KMS-11 (cell line): Measurements from ENCODE around the gene NLGN2.

Experiments
- H2AFZ ChIP-seq: fragments of 200-600 bp; sonication (generic); 2 replicates; pipeline ENCODE4 v1.6.1; 2016; ENCODE audit warnings: antibody characterized with exemption, mixed run types, low read depth
- H3K27ac ChIP-seq: fragments of 200-600 bp; sonication (generic); 2 replicates; pipeline ENCODE4 v1.6.1; 2016; ENCODE audit warnings: mild to moderate bottlenecking, mixed run types
- H3K27me3 ChIP-seq: fragments of 200-600 bp; sonication (generic); 2 replicates; pipeline ENCODE4 v1.6.1; 2017; ENCODE audit warnings: mild to moderate bottlenecking, low read depth, mixed run types, moderate library complexity; ENCODE audit not compliant: insufficient read depth
- H3K36me3 ChIP-seq: fragments of 200-600 bp; sonication (generic); 2 replicates; pipeline ENCODE4 v1.6.1; 2017; ENCODE audit warnings: mild to moderate bottlenecking, mixed run types; ENCODE audit not compliant: insufficient read depth
- H3K4me1 ChIP-seq: fragments of 200-600 bp; sonication (generic); 2 replicates; pipeline ENCODE4 v1.6.1; 2016; ENCODE audit warnings: mild to moderate bottlenecking, low read depth, mixed run types; ENCODE audit not compliant: poor library complexity, severe bottlenecking
- H3K4me2 ChIP-seq: fragments of 200-600 bp; sonication (generic); 2 replicates; pipeline ENCODE4 v1.7.0; 2016; ENCODE audit warnings: mild to moderate bottlenecking, mixed run types
- H3K4me3 ChIP-seq: fragments of 200-600 bp; sonication (generic); IDR thresholded peaks from 2 replicates; pipeline ENCODE4 v1.6.1; 2017; ENCODE audit warnings: low read depth, low read length, mixed read lengths; ENCODE audit not compliant: insufficient read depth
- H3K79me2 ChIP-seq: fragments of 200-600 bp; sonication (generic); 2 replicates; pipeline ENCODE4 v1.6.1; 2016; ENCODE audit warnings: low read depth, mixed run types; ENCODE audit not compliant: insufficient read depth
- H3K9ac ChIP-seq: fragments of 200-600 bp; sonication (generic); 2 replicates; pipeline ENCODE4 v1.6.1; 2016; ENCODE audit warnings: mild to moderate bottlenecking, mixed run types
- H4K20me1 ChIP-seq: fragments of 200-600 bp; sonication (generic); 2 replicates; pipeline ENCODE4 v1.6.1; 2016; ENCODE audit warnings: mild to moderate bottlenecking, mixed run types; ENCODE audit not compliant: insufficient read depth
- CTCF ChIP-seq: fragments of 200-600 bp; sonication (generic); conservative IDR thresholded peaks from 2 replicates; pipeline ENCODE4 v1.6.1; 2017; ENCODE audit warnings: low read depth, mild to moderate bottlenecking, antibody characterized with exemption, low read length, moderate library complexity, mixed read lengths

Gene NLGN2

DNA sequence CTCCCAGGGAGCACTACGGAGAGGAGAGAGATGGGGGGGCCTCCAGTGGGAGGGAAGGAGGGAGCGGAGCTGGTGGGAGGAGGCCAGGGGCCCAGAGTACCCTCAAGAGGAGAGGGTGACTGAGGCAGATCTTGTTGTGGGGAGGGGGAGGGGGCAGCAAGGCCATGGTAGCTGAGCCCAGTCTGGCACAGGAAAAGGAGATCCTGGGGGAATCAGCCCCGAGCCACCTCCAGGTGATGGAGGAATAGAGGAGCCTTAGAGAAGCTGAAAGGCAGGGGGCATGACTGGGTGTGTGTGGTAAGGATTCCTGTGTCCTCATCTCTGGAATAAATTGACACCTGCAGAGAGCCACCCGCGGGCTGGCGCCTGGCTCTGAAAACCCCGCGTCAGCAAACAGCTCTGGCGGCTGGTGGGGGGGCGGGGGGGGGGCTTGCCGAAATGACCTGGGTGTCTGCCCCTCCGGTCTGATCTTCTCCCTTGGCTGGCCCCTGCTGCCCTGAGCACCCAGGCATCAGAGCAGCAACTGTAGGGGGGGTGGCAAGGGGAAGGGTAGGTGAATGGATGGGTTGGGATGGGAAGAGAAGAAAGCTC lies 1.3 kb upstream of the NLGN2 start:
- no peak overlapping the region for H2AFZ ChIP-seq
- H3K27me3 ChIP-seq, result no peaks in the 10 kb centered on the region
- no peaks in the 10 kb centered on the region for H3K4me1 ChIP-seq
- H3K79me2 ChIP-seq, result no peaks in the 10 kb centered on the region
- H3K27ac ChIP-seq, result no peak overlapping the region
- H4K20me1 ChIP-seq, result no peaks in the 10 kb centered on the region
- no peak overlapping the region for H3K4me2 ChIP-seq
- no peak for TF ChIP-seq CTCF
- no peak overlapping the region for H3K4me3 ChIP-seq
- no peaks in the 10 kb centered on the region for H3K36me3 ChIP-seq
- no peak overlapping the region for H3K9ac ChIP-seq

GRCh38 chr17:7407082-7407481 lies 563 bp upstream of the NLGN2 start:
- Histone ChIP-seq H4K20me1 (no peaks in the 10 kb centered on the region), H3K9ac (no peak overlapping the region), H3K27me3 (no peaks in the 10 kb centered on the region), H3K36me3 (no peaks in the 10 kb centered on the region), H3K4me2 (no peak overlapping the region), H3K4me3 (no peak overlapping the region), H2AFZ (no peak overlapping the region), H3K79me2 (no peaks in the 10 kb centered on the region), H3K4me1 (no peaks in the 10 kb centered on the region), H3K27ac (no peak overlapping the region)
- TF ChIP-seq CTCF, result no peak

GRCh38 chr17:7408252-7408727 lies 645 bp downstream of the NLGN2 start:
- Histone ChIP-seq H3K27ac (no peak overlapping the region), H3K4me2 (no peak overlapping the region), H3K36me3 (no peaks in the 10 kb centered on the region), H4K20me1 (no peaks in the 10 kb centered on the region), H3K4me3 (no peak overlapping the region), H3K27me3 (no peaks in the 10 kb centered on the region), H3K4me1 (no peaks in the 10 kb centered on the region), H2AFZ (no peak overlapping the region), H3K9ac (no peak overlapping the region), H3K79me2 (no peaks in the 10 kb centered on the region)
- no peak for TF ChIP-seq CTCF

DNA sequence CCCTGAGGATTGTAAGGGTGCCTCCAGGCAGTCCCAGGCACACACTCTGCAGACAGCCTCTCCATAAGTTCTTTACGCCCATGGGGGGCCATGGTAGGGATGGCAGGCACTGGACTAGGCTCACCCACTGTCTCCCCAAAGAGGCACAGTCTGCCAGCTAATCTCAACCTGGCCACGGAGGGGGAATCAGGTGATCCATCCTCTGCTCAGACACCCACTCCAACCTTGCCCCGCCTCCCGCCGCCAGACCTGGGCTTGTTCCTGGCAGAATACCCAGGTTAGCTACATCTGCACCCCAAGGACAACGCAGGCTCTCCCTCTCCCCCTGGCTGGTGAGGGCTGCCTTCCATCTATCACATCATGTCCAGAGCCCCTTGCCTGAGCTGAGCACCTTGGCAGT lies 1.2 kb downstream of the NLGN2 start:
- TF ChIP-seq CTCF, result no peak
- no peak overlapping the region for H3K4me3 ChIP-seq
- H3K27me3 ChIP-seq, result no peaks in the 10 kb centered on the region
- H3K4me1 ChIP-seq, result no peaks in the 10 kb centered on the region
- H3K9ac ChIP-seq, result no peak overlapping the region
- H3K79me2 ChIP-seq, result no peaks in the 10 kb centered on the region
- no peak overlapping the region for H3K27ac ChIP-seq
- no peak overlapping the region for H3K4me2 ChIP-seq
- H3K36me3 ChIP-seq, result no peaks in the 10 kb centered on the region
- no peak overlapping the region for H2AFZ ChIP-seq
- H4K20me1 ChIP-seq, result no peaks in the 10 kb centered on the region
